GM12891 (cell line): ENCODE results near the gene GRIFIN.

Experiments used
- DNase-seq: peaks from one replicate; pipeline ENCODE4 v3.0.0; 2011; ENCODE audit warnings: low spot score; ENCODE audit not compliant: insufficient read length
- FAIRE-seq: peaks from 2 replicates; lab custom pipeline; 2011; peaks lifted over from hg19 to GRCh38; lab: Jason Lieb, UNC
- PAX5 ChIP-seq: IDR thresholded peaks from 2 replicates; pipeline ENCODE4 v1.6.1; 2011; ENCODE audit warnings: low read length, moderate library complexity, mild to moderate bottlenecking; ENCODE audit not compliant: insufficient read depth, severe bottlenecking
- POLR2A ChIP-seq: IDR thresholded peaks from 2 replicates; pipeline ENCODE4 v1.6.1; 2011; ENCODE audit warnings: low read depth, low read length, control low read depth
- POLR2AphosphoS5 ChIP-seq: IDR thresholded peaks from 2 replicates; pipeline ENCODE4 v1.6.1; 2011; ENCODE audit warnings: low read depth, low read length, control low read depth
- POU2F2 ChIP-seq: IDR thresholded peaks from 2 replicates; pipeline ENCODE4 v1.6.1; 2011; ENCODE audit warnings: low read depth, mild to moderate bottlenecking, control low read depth, low read length, moderate library complexity
- SPI1 ChIP-seq: IDR thresholded peaks from 2 replicates; pipeline ENCODE4 v1.6.1; 2011; ENCODE audit warnings: low read depth, low read length, control low read depth
- TAF1 ChIP-seq: IDR thresholded peaks from 2 replicates; pipeline ENCODE4 v1.6.1; 2011; ENCODE audit warnings: low read depth, low read length, control low read depth

GRIFIN gene

DNA sequence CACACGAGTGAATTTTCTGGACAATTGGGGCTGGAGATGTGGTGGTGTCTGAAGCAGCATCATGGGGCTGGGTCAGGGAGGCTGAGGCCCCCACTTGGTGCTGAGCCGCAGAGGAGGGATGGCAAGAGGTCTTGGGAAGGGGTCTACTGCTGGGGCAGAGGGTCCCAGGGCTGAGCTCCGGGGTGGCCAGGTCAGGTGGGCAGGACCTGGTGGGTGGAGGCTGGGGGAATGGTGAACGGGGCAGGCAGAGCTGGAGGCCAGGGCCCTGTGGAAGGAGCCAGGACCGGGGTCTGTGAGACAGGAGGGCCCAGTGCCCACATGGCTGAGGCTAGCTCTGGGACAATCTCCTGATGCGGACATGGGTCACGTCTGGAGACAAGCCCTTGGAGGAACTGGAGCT, 23.0 kb upstream of the GRIFIN start:
- TF ChIP-seq POLR2AphosphoS5 (no peak), PAX5 (no peak), POLR2A (no peak), SPI1 (no peak), TAF1 (no peak), POU2F2 (no peak)
- DNase-seq, result no peak
- no peak for FAIRE-seq

DNA sequence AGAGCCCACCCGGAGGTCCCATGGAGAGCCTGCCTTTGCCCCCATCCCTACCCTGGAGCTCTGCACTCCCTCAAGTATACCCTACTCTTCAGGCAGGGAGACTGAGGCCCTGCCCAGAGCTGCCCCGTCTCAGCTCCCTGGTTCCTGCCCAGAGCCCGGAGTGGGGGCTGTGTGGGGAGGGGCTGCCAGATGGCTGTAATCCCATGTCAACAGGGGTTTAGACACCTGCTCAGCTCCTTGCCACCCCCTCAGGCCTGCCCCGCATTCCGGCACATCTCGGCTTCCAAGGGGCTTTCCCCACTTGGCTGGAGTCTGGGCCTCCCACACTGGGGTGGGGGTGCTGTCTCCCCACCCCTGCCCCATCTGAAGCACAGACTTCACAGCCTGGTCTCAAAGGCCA, 22.5 kb upstream of the GRIFIN start:
- FAIRE-seq, result no peak
- DNase-seq, result no peak
- TF ChIP-seq SPI1, result no peak
- TF ChIP-seq TAF1, result no peak
- no peak for TF ChIP-seq POLR2A
- TF ChIP-seq POU2F2, result no peak
- TF ChIP-seq POLR2AphosphoS5, result no peak
- no peak for TF ChIP-seq PAX5

DNA sequence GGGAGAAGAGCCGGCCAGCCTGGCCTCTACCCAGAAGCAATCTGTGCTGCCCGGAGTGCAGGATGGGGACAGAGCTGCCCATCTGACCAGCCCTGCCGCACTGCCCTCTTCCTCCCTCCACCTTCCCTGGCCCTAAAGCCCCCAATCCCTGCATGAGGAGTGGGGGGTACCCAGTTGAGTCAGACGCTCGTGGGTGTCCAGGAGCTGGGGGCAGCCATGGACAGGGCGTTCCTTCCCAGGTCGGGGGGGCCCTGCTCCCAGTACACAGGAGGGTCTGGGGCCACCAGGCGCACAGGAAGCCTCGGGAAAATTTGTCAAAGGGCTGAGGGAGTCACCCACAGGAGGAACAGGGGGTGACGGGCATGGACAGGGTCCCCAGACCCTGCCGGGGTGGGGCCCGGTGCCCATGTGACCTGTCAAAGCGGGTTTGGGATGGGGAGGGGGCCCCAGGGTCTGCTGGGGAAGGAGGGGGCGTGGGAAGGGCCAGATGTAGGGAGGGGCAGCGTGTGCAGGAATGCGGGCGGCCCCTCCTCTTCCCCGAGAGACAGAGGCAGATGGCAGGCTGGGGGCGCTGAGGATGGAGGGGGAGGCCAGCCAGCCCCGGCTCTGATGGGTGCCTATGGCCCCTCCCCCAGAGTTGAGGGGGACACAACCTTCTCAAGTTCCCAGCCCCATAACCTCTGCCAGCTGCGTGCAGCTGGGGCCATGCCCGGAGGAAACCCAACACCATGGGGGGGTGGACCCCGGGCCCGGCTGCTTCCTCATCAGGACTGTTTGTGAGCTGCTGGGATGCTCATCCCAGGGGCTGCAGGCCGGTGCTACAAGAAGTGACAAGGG, 21.5 kb upstream of the GRIFIN start:
- FAIRE-seq (no peak), DNase-seq (no peak)
- TF ChIP-seq SPI1 (no peak), PAX5 (no peak), POLR2AphosphoS5 (no peak), TAF1 (no peak), POLR2A (no peak), POU2F2 (no peak)

DNA sequence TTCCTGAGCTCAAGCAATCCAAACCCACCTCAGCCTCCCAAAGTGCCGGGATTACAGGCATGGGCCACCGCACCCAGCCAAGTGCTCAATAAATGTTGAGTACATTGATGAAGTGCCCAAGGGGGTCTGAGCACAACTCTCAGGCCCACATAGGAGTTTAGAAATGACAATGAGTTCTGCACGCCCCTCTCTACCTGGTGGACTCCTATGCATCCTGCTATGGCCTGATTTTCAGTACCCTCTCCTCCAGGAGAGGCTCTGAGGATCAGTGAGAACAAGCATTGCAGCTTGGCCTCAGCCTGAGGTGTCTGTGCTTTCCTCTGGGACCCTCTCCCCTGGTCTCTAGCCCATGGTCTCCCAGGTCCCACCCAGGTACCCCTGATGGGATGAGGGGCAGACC, 20.9 kb upstream of the GRIFIN start:
- no peak for DNase-seq
- FAIRE-seq, result no peak
- TF ChIP-seq TAF1, result no peak
- no peak for TF ChIP-seq PAX5
- no peak for TF ChIP-seq POLR2A

DNA sequence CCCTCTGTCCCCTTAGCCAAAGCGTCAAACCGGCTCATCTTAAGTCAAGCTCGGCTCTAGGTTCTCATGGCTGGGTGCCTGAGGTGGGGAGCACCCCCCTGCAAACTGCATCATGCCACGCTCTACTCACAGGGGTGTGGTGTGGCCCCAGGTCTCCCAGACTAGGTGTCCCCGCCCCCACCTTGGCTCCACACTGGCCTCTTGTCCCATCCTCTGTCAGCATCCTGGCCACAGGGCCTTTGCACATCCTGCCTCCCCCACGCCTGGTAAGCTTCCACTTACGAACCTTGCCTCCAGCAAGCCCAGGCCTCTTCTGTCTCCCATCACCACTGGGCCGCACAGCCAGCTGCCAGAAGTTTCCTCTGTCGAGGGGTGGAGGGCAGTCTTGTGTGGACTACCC, 20.2 kb upstream of the GRIFIN start:
- DNase-seq (no peak), FAIRE-seq (no peak)
- TF ChIP-seq SPI1 (no peak), POLR2AphosphoS5 (no peak), POU2F2 (no peak), POLR2A (no peak), TAF1 (no peak), PAX5 (no peak)

DNA sequence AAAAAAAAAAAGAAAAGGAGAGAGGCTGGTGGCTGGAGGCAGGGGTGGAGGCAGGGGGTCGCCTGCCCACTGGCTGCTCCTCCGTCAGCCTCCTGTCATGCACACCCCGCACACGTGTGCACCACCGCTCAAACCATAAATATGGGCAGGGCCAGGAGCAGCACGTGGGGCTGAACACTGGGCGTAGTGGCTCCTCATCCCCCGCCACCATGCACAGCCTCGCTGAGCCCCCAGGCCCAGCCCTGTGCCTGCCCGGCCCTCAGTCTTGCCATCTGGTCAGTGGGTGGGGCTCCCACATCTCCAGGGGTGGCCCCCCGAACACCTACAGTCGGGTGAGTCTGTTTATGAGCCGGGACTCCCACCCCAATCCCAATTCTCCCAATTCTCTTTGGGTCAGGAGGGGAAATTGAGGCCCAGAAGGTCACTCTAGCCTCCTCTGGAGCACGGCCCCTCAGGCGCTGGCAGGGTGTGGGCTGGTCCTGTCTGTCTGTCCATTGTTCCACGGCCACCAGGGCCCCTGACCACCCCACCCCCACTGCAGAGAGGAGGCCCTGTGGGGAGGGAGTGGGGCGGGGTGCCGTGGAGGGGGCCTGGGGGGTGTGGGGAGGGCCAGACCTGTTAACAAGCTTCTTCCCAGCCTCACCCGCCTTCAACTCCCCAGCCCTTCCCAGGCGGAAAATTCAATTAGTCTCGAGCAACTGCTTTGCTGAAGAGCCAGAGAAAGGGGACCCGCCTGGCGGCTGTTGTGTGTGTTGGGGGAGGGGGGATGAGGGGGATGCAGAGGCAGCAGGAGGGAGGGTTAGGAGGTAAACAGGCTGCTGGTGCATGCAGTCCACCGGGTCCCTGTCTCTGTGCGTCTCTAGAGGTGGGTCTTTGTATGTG, 19.5 kb upstream of the GRIFIN start:
- TF ChIP-seq SPI1 (no peak), TAF1 (no peak), POLR2AphosphoS5 (no peak), POLR2A (no peak), PAX5 (no peak), POU2F2 (no peak)
- DNase-seq (no peak), FAIRE-seq (no peak)

DNA sequence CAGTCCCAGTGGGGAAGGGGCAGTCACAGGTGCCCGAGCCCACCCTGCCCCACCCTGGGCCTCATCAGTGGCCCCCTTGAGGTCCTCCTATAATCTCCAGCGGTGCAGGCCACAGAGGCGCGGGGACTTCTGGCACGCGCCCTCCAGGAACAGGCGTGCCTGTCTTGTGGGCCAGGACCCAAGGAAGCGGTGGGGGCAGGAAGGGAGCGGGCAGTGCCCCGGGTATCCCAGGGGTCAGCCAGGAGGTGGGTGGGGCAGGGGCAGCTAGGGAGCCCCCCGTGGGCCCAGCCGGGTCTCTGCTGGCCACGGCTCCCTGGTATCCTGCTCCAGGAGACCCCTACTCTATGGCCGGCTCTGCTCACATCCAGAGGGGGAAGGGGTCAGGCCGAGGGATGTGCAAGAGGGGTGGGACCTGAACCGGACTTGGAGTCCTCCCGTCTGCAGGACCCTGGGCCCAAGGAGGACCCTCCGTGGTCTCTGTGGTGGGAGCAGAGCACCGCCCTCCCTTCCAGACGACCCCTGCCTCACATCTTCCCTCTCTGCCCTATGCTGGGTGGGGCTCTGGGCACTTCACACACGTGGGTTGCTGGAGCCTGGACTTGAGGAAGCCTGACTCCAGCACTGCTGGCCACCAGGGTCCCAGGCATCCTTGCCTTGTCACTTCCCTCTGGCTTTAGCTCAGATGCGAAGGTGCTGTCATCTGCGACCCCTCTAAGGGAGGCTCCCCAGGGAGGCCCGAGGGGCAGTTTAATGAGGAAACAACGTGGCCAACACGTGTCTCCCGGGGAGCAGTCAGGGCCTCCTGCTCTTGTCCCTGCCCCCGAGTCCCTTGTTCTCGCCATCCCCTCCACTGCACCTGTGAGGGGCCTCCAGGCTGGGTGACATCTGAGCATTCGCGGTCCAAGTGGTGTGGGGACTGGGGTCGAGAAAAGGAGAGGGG, 18.3 kb upstream of the GRIFIN start:
- FAIRE-seq, result no peak
- TF ChIP-seq SPI1, result no peak
- TF ChIP-seq POLR2AphosphoS5, result no peak
- TF ChIP-seq TAF1, result no peak
- TF ChIP-seq PAX5, result no peak
- no peak for TF ChIP-seq POU2F2
- no peak for TF ChIP-seq POLR2A

DNA sequence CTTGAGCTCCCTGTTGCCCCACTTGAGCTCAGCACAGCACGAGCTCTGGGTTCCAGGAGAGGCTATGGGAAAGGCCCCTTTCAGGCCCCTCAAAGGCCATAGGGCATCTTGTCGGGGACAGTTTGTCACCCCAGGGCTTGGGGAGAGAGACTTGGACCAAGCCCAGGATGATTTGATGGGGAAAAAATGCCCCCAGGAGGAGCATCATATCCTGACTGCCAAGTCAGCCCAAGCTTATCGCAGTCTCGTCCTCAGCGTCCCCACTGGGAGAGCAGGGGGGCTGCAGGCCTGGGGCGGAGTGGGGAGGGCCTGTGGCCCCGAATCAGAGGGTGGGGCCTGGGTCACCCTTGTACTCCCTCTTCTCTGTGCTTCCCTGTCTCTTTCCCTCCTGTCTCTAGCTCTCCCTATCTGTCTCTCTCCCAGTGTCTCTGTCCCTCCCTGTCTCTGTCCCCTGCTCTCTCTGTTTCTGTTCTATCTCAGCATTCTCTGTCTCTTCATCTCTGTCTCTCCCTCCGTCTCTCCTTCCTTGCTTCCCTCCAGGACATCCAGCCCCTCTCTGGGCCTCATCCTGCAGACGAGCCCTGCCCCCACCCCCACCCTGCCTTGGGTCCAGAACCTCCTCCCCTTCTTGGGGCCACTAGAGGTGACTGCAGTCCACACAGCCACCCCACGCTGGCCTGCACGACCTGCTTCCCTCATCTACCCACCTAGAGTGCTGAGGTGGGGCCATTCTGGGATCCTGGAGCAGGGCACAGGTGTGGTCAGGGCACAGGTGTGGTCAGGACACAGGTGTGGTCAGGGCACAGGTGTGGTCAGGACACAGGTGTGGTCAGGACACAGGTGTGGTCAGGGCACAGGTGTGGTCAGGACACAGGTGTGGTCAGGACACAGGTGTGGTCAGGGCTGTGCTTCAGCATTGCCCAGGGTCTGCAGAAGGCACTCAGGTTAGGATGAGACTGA, 17.3 kb upstream of the GRIFIN start:
- FAIRE-seq, result no peak
- DNase-seq, result no peak
- TF ChIP-seq TAF1 (no peak), SPI1 (no peak), POU2F2 (no peak), POLR2A (no peak), PAX5 (no peak), POLR2AphosphoS5 (no peak)

More for the DNA sequence above, 18.3 kb upstream of the GRIFIN start:
- DNase-seq, result no peak
